ENCODE data around the gene PRR14L.

DNA sequence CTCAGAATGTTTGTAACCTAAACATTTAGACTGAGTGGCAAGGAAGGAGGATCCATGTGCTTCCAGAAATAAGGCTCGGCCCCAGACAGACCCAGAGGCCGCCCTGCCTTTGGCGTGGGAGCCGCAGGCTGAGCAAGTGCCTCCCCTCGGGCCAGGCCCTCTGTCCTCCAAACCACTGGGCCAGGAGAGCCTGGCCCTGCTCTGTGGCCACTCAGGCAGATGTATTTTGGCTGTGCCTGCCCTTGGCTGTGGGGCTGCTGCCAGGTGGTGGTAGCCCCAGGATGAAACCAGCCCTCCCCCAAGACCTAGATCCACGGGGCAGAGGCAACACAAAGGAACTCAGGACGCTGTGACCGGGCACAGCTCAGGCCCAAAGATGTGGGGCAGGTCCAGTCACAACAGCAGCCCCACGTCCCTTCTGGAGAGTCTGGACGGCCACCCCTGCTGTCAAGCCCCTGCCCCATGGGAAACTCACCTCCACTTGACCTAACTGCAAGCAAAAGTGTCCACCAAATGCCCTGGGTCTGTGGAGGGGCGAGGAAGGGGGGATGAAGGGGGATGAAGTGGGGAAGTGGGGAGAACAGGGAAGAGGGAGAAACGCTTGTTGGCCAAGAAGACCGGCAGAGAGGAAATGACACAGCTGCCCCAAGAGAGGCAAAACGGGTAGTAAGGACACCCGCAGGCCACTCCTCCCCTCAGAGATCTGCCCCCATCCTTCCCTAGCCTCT lies 111.9 kb downstream of the PRR14L start:
- TF ChIP-seq, protein P1, sequence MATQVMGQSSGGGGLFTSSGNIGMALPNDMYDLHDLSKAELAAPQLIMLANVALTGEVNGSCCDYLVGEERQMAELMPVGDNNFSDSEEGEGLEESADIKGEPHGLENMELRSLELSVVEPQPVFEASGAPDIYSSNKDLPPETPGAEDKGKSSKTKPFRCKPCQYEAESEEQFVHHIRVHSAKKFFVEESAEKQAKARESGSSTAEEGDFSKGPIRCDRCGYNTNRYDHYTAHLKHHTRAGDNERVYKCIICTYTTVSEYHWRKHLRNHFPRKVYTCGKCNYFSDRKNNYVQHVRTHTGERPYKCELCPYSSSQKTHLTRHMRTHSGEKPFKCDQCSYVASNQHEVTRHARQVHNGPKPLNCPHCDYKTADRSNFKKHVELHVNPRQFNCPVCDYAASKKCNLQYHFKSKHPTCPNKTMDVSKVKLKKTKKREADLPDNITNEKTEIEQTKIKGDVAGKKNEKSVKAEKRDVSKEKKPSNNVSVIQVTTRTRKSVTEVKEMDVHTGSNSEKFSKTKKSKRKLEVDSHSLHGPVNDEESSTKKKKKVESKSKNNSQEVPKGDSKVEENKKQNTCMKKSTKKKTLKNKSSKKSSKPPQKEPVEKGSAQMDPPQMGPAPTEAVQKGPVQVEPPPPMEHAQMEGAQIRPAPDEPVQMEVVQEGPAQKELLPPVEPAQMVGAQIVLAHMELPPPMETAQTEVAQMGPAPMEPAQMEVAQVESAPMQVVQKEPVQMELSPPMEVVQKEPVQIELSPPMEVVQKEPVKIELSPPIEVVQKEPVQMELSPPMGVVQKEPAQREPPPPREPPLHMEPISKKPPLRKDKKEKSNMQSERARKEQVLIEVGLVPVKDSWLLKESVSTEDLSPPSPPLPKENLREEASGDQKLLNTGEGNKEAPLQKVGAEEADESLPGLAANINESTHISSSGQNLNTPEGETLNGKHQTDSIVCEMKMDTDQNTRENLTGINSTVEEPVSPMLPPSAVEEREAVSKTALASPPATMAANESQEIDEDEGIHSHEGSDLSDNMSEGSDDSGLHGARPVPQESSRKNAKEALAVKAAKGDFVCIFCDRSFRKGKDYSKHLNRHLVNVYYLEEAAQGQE (IDR thresholded peaks at IDR 0.05; ENCODE audit: borderline replicate concordance), result no peak
- TF ChIP-seq CTCF (IDR thresholded peaks at IDR 0.05; ENCODE audit: poor library complexity, severe bottlenecking) (no peak), EP300 (conservative IDR thresholded peaks at IDR 0.05; ENCODE audit: poor library complexity, severe bottlenecking) (no peak), EZH2 (IDR thresholded peaks at IDR 0.05; ENCODE audit: borderline replicate concordance, insufficient read depth, low read length, poor library complexity, severe bottlenecking) (no peak), POLR2AphosphoS5 (IDR thresholded peaks at IDR 0.05) (no peak), SMC3 (conservative IDR thresholded peaks at IDR 0.05; ENCODE audit: poor library complexity) (no peak), TAF1 (IDR thresholded peaks at IDR 0.05; ENCODE audit: low read depth) (no peak)

All from neural cell (in vitro differentiated cells).